Naive thymus-derived CD4-positive, alpha-beta T cell (primary cell): Measurements from ENCODE around the gene GSC2. TPM values are rescaled to one million over a fixed set of nuclear protein-coding genes. Genes with fewer than 3 reads are reported as not detected.

Experiments used
- ATAC-seq: fragments of 150-1000 bp; cut with Tn5 transposase; 2 replicates; pipeline ENCODE4 v1.10.0; 2021; ENCODE audit warnings: mild to moderate bottlenecking, moderate library complexity
- CTCF ChIA-PET: fragments of 350-600 bp; sonication (Branson Sonifier 250); formaldehyde crosslinking; loops from one replicate; lab custom pipeline; 2021; ENCODE audit warnings: antibody characterized with exemption; lab: Charles Lee
- POLR2A ChIA-PET: fragments of 350-600 bp; sonication (Branson Sonifier 250); formaldehyde crosslinking; loops from one replicate; lab custom pipeline; 2021; ENCODE audit warnings: antibody characterized with exemption, inconsistent platforms; lab: Charles Lee
- DNase-seq, 9 donors: peaks; one replicate each; pipeline versions ENCODE4 v3.0.0 to v3.0.0-alpha.2; 2020 to 2022; ENCODE audit warnings: mixed read lengths in 1 of 9
- H3K27ac ChIP-seq: one replicate; pipeline ENCODE4 v1.7.0; 2013; ENCODE audit warnings: mild to moderate bottlenecking, low read depth, low read length, moderate library complexity
- H3K27me3 ChIP-seq, 2 donors: one replicate each; pipeline ENCODE4 v1.7.0; 2013; ENCODE audit warnings: low read length in 2 of 2, mild to moderate bottlenecking in 2 of 2, moderate library complexity in 2 of 2; ENCODE audit not compliant: control insufficient read depth in 2 of 2, insufficient read depth in 2 of 2
- H3K36me3 ChIP-seq, 3 experiments: 1 replicate in 2 of 3; 2 replicates in 1 of 3; pipeline ENCODE4 v1.7.0; 2013; ENCODE audit warnings: low read length in 3 of 3, mild to moderate bottlenecking in 3 of 3, moderate library complexity in 1 of 3; ENCODE audit not compliant: insufficient read depth in 3 of 3, control insufficient read depth in 2 of 3
- H3K4me1 ChIP-seq, 2 donors: one replicate each; pipeline ENCODE4 v1.7.0; 2013; ENCODE audit warnings: low read length in 2 of 2, mild to moderate bottlenecking in 2 of 2, moderate library complexity in 1 of 2; ENCODE audit not compliant: control insufficient read depth in 2 of 2, insufficient read depth in 2 of 2
- H3K4me3 ChIP-seq: 2 replicates; pipeline ENCODE4 v1.7.0; 2013; ENCODE audit warnings: mild to moderate bottlenecking, low read length
- H3K9me3 ChIP-seq, 3 experiments: 1 replicate in 2 of 3; 2 replicates in 1 of 3; pipeline ENCODE4 v1.7.0; 2013; ENCODE audit warnings: low read length in 3 of 3; ENCODE audit not compliant: control insufficient read depth in 2 of 3
- H3K27ac Mint-ChIP-seq, 9 donors: one replicate each; pipeline ENCODE4 v1.8.0; 2020 to 2022; ENCODE audit warnings: mixed read lengths in 9 of 9, mild to moderate bottlenecking in 8 of 9, moderate library complexity in 5 of 9, inconsistent platforms in 2 of 9
- H3K27me3 Mint-ChIP-seq, 5 donors: one replicate each; pipeline ENCODE4 v1.8.0; 2021 to 2022; ENCODE audit warnings: mixed read lengths in 5 of 5, mild to moderate bottlenecking in 1 of 5
- H3K36me3 Mint-ChIP-seq, 5 donors: one replicate each; pipeline ENCODE4 v1.8.0; 2020 to 2022; ENCODE audit warnings: mixed read lengths in 5 of 5, mild to moderate bottlenecking in 3 of 5, inconsistent platforms in 1 of 5
- H3K4me1 Mint-ChIP-seq, 7 donors: one replicate each; pipeline ENCODE4 v1.8.0; 2020 to 2022; ENCODE audit warnings: mixed read lengths in 7 of 7, mild to moderate bottlenecking in 3 of 7, inconsistent platforms in 1 of 7
- H3K4me3 Mint-ChIP-seq, 10 donors: one replicate each; pipeline ENCODE4 v1.8.0; 2020 to 2022; ENCODE audit warnings: mild to moderate bottlenecking in 10 of 10, mixed read lengths in 10 of 10, moderate library complexity in 6 of 10, inconsistent platforms in 2 of 10
- H3K9me3 Mint-ChIP-seq, 11 donors: one replicate each; pipeline ENCODE4 v1.8.0; 2020 to 2022; ENCODE audit warnings: mixed read lengths in 11 of 11, mild to moderate bottlenecking in 4 of 11, inconsistent platforms in 1 of 11, moderate library complexity in 1 of 11
- intact Hi-C, 2 donors: fragments of 100-400 bp; cut with micrococcal nuclease; formaldehyde crosslinking; loops; one replicate each; pipeline ENCODE4 v1.15.1; 2023
- polyA plus RNA-seq, 2 donors: library from polyadenylated mRNA; unstranded; fragments of 300-500 nt; fragmentation: Illumina TruSeq; gene quantifications; one replicate each; pipeline ENCODE4 v1.2.3, GENCODE V29; 2021
- total RNA-seq, 6 experiments: library from RNA in 5 of 6; stranded (reverse) in 5 of 6; gene quantifications; 1 replicate in 5 of 6; 2 replicates in 1 of 6; pipeline ENCODE4 v1.2.3 and lab custom pipeline; 2021 to 2026

Gene GSC2
- total and polyA plus RNA-seq, 7 experiments from 2014 or later = not detected

- Mint-ChIP-seq H3K27ac (peak overlapping the region in 2 of 9 donors; percentile 47 to 70), H3K4me3 (no peak overlapping the region), H3K4me1 (peaks cover 7 to 16% (median 11%) of the 10 kb centered on the region in 7 donors), H3K27me3 (peaks cover 0 to 2% (median 0%) of the 10 kb centered on the region in 5 donors), H3K9me3 (no peaks in the 10 kb centered on the region), H3K36me3 (peaks cover 0 to 3% (median 0%) of the 10 kb centered on the region in 5 donors)
- H3K4me1 ChIP-seq = peaks cover 0 to 6% of the 10 kb centered on the region in 2 donors
- ChIA-PET CTCF (interaction anchor here (1.2 kb wide), 1 partner anchor 19 kb away, joined by 5 read pairs; no protein-coding TSS in a partner anchor), POLR2A (interaction anchor here (0.7 kb wide), 1 partner anchor 23 kb away, joined by 3 read pairs; no protein-coding TSS in a partner anchor)
- ATAC-seq (no peak), DNase-seq (no peak)
- H3K36me3 ChIP-seq = peaks cover 0 to 10% (median 0%) of the 10 kb centered on the region in 3 experiments
- H3K9me3 ChIP-seq = no peaks in the 10 kb centered on the region
- H3K27ac ChIP-seq = no peak overlapping the region
- H3K27me3 ChIP-seq = no peaks in the 10 kb centered on the region
- H3K4me3 ChIP-seq = no peak overlapping the region
- intact Hi-C loops = no loop called here
These were observed 23.5 kb downstream of the GSC2 start for GRCh38 chr22:19126309-19127273.

GRCh38 chr22:19125474-19126308 lies 24.4 kb downstream of the GSC2 start:
- no peak for DNase-seq
- Mint-ChIP-seq H3K4me1 (peaks cover 10 to 25% (median 19%) of the 10 kb centered on the region in 7 donors), H3K27me3 (peaks cover 0 to 2% (median 0%) of the 10 kb centered on the region in 5 donors), H3K36me3 (no peaks in the 10 kb centered on the region), H3K27ac (no peak overlapping the region), H3K9me3 (no peaks in the 10 kb centered on the region), H3K4me3 (no peak overlapping the region)
- no peak overlapping the region for H3K27ac ChIP-seq
- peaks cover 6 to 10% of the 10 kb centered on the region in 2 donors for H3K4me1 ChIP-seq
- peaks cover 0 to 7% (median 0%) of the 10 kb centered on the region in 3 experiments for H3K36me3 ChIP-seq
- intact Hi-C loops = no loop called here
- no peak for ATAC-seq
- CTCF ChIA-PET = interaction anchor here (1.2 kb wide), 1 partner anchor 18 kb away, joined by 5 read pairs; no protein-coding TSS in a partner anchor
- no peak overlapping the region for H3K4me3 ChIP-seq
- POLR2A ChIA-PET = no interaction called here
- H3K27me3 ChIP-seq = no peaks in the 10 kb centered on the region
- H3K9me3 ChIP-seq = no peaks in the 10 kb centered on the region

GRCh38 chr22:19125011-19125410 lies 25.1 kb downstream of the GSC2 start:
- ATAC-seq = no peak
- no peaks in the 10 kb centered on the region for H3K27me3 ChIP-seq
- no peak overlapping the region for H3K4me3 Mint-ChIP-seq
- no peak for DNase-seq
- peaks cover 0 to 2% (median 0%) of the 10 kb centered on the region in 5 donors for H3K27me3 Mint-ChIP-seq
- no peak overlapping the region for H3K4me3 ChIP-seq
- ChIA-PET CTCF (interaction anchor here (1.2 kb wide), 1 partner anchor 17 kb away, joined by 5 read pairs; no protein-coding TSS in a partner anchor), POLR2A (no interaction called here)
- peaks cover 0 to 7% (median 0%) of the 10 kb centered on the region in 3 experiments for H3K36me3 ChIP-seq
- H3K4me1 Mint-ChIP-seq = peaks cover 17 to 32% (median 26%) of the 10 kb centered on the region in 7 donors
- H3K27ac ChIP-seq = no peak overlapping the region
- H3K4me1 ChIP-seq = peaks cover 13 to 16% of the 10 kb centered on the region in 2 donors
- intact Hi-C loops = no loop called here
- H3K9me3 Mint-ChIP-seq = no peaks in the 10 kb centered on the region
- H3K9me3 ChIP-seq = no peaks in the 10 kb centered on the region
- no peak overlapping the region for H3K27ac Mint-ChIP-seq
- H3K36me3 Mint-ChIP-seq = no peaks in the 10 kb centered on the region

GRCh38 chr22:19124377-19124776 lies 25.7 kb downstream of the GSC2 start:
- DNase-seq (no peak), ATAC-seq (no peak)
- Histone ChIP-seq H3K27me3 (no peaks in the 10 kb centered on the region), H3K4me3 (no peak overlapping the region), H3K27ac (no peak overlapping the region), H3K9me3 (no peaks in the 10 kb centered on the region), H3K4me1 (peaks cover 19 to 22% of the 10 kb centered on the region in 2 donors), H3K36me3 (peaks cover 0 to 7% (median 0%) of the 10 kb centered on the region in 3 experiments)
- H3K36me3 Mint-ChIP-seq = no peaks in the 10 kb centered on the region
- intact Hi-C loops = loop anchor here (5.0 kb wide), 2 partner anchors 323 to 1878 kb away; partner anchors contain the start of genes C22orf39 (in 1 of the 2) and THAP7 (in 1 of the 2)
- CTCF ChIA-PET = no interaction called here
- peak overlapping the region in 2 of 9 donors; percentile 27 to 76 for H3K27ac Mint-ChIP-seq
- no peaks in the 10 kb centered on the region for H3K9me3 Mint-ChIP-seq
- H3K27me3 Mint-ChIP-seq = peaks cover 0 to 2% (median 0%) of the 10 kb centered on the region in 5 donors
- H3K4me3 Mint-ChIP-seq = no peak overlapping the region
- POLR2A ChIA-PET = no interaction called here
- peaks cover 23 to 35% (median 30%) of the 10 kb centered on the region in 7 donors for H3K4me1 Mint-ChIP-seq

- CTCF ChIA-PET = no interaction called here
- DNase-seq = no peak
- no peak overlapping the region for H3K27ac ChIP-seq
- intact Hi-C loops = loop anchor here (2.0 to 5.0 kb wide), 3 partner anchors 15 to 1878 kb away; partner anchors contain the start of genes C22orf39 (in 1 of the 2) and THAP7 (in 1 of the 2)
- ATAC-seq = no peak
- no peak overlapping the region for H3K4me3 ChIP-seq
- Mint-ChIP-seq H3K4me3 (peak overlapping the region in 2 of 10 donors; percentile 9 to 23), H3K9me3 (no peaks in the 10 kb centered on the region), H3K27me3 (peaks cover 0 to 2% (median 0%) of the 10 kb centered on the region in 5 donors), H3K27ac (peak overlapping the region in 2 of 9 donors; percentile 27 to 76), H3K36me3 (no peaks in the 10 kb centered on the region), H3K4me1 (peaks cover 24 to 36% (median 33%) of the 10 kb centered on the region in 7 donors)
- POLR2A ChIA-PET = interaction anchor here (0.7 to 6.3 kb wide), 4 partner anchors 12 to 308 kb away, joined by 3 to 88 read pairs (median 8); partner anchors contain the start of genes ESS2 and MRPL40
- peaks cover 24 to 25% of the 10 kb centered on the region in 2 donors for H3K4me1 ChIP-seq
- H3K36me3 ChIP-seq = peaks cover 0 to 7% (median 0%) of the 10 kb centered on the region in 3 experiments
- H3K9me3 ChIP-seq = no peaks in the 10 kb centered on the region
- no peaks in the 10 kb centered on the region for H3K27me3 ChIP-seq
These were observed 26.2 kb downstream of the GSC2 start for GRCh38 chr22:19123936-19124335.
